Neuronal stem cell (in vitro differentiated cells): Measurements from ENCODE around the gene SMCHD1.

Experiments
- DNase-seq: peaks from one replicate; pipeline ENCODE4 v3.0.0-alpha.2; 2013; ENCODE audit warnings: low spot score
- H2AFZ ChIP-seq: one replicate; pipeline ENCODE4 v1.6.1; 2013; ENCODE audit warnings: mild to moderate bottlenecking, low read length, inconsistent platforms
- H2AK5ac ChIP-seq: 2 replicates; pipeline ENCODE4 v1.6.1; 2013; ENCODE audit warnings: low read depth, mild to moderate bottlenecking, inconsistent platforms, low read length, moderate library complexity, mixed read lengths
- H2BK120ac ChIP-seq: 2 replicates; pipeline ENCODE4 v1.6.1; 2013; ENCODE audit warnings: low read depth, mild to moderate bottlenecking, inconsistent platforms, low read length, moderate library complexity, mixed read lengths
- H2BK12ac ChIP-seq: one replicate; pipeline ENCODE4 v1.6.1; 2013; ENCODE audit warnings: low read length, inconsistent platforms
- H2BK15ac ChIP-seq: 2 replicates; pipeline ENCODE4 v1.6.1; 2013; ENCODE audit warnings: mild to moderate bottlenecking, low read length, inconsistent platforms, mixed read lengths
- H2BK5ac ChIP-seq: one replicate; pipeline ENCODE4 v1.6.1; 2013; ENCODE audit warnings: inconsistent platforms, mild to moderate bottlenecking, low read length, moderate library complexity
- H3K14ac ChIP-seq: one replicate; pipeline ENCODE4 v1.6.1; 2013; ENCODE audit warnings: low read length, inconsistent platforms
- H3K18ac ChIP-seq: 2 replicates; pipeline ENCODE4 v1.6.1; 2013; ENCODE audit warnings: low read length, inconsistent platforms
- H3K23ac ChIP-seq: 2 replicates; pipeline ENCODE4 v1.6.1; 2013; ENCODE audit warnings: low read depth, mild to moderate bottlenecking, mixed read lengths, low read length, inconsistent platforms; ENCODE audit not compliant: poor library complexity
- H3K27ac ChIP-seq: replicated peaks from 3 replicates; pipeline ENCODE4 v1.5.1; 2013; ENCODE audit warnings: low read length, inconsistent platforms
- H3K27me3 ChIP-seq, 3 experiments: 2 replicates each; pipeline ENCODE4 v1.6.1; 2013; ENCODE audit warnings: low read length in 3 of 3, mild to moderate bottlenecking in 2 of 3, inconsistent platforms in 1 of 3, low read depth in 1 of 3, mixed read lengths in 1 of 3, moderate library complexity in 1 of 3; ENCODE audit not compliant: control insufficient read depth in 3 of 3, insufficient read depth in 3 of 3
- H3K36me3 ChIP-seq, 2 donors: replicated peaks in 1 of 2; 2 replicates each; pipeline ENCODE4 v1.6.1; 2013; ENCODE audit warnings: low read length in 2 of 2; ENCODE audit not compliant: control insufficient read depth in 2 of 2, insufficient read depth in 2 of 2
- H3K4ac ChIP-seq: 2 replicates; pipeline ENCODE4 v1.6.1; 2013; ENCODE audit warnings: inconsistent platforms, mild to moderate bottlenecking, low read length, moderate library complexity
- H3K4me1 ChIP-seq, 2 donors: 1 replicate in 1 of 2; 2 replicates in 1 of 2; pipeline ENCODE4 v1.6.1; 2013; ENCODE audit warnings: low read length in 2 of 2, low read depth in 1 of 2; ENCODE audit not compliant: control insufficient read depth in 2 of 2, insufficient read depth in 1 of 2
- H3K4me2 ChIP-seq: one replicate; pipeline ENCODE4 v1.6.1; 2013; ENCODE audit warnings: mild to moderate bottlenecking, low read length, inconsistent platforms; ENCODE audit not compliant: insufficient read depth, poor library complexity, severe bottlenecking
- H3K4me3 ChIP-seq, 2 donors: 2 replicates each; pipeline ENCODE4 v1.5.1; 2013; ENCODE audit warnings: low read length in 2 of 2, mild to moderate bottlenecking in 2 of 2, inconsistent platforms in 1 of 2, moderate library complexity in 1 of 2
- H3K79me1 ChIP-seq: one replicate; pipeline ENCODE4 v1.6.1; 2013; ENCODE audit warnings: low read depth, mild to moderate bottlenecking, inconsistent platforms, low read length, moderate library complexity
- H3K9ac ChIP-seq: one replicate; pipeline ENCODE4 v1.6.1; 2013; ENCODE audit warnings: mild to moderate bottlenecking, low read depth, low read length, inconsistent platforms; ENCODE audit not compliant: poor library complexity
- H3K9me3 ChIP-seq, 2 donors: replicated peaks in 1 of 2; 2 replicates each; pipeline versions ENCODE3 to v1.6.1; 2013; ENCODE audit warnings: low read length in 2 of 2, mild to moderate bottlenecking in 2 of 2, inconsistent platforms in 1 of 2, low read depth in 1 of 2, mixed read lengths in 1 of 2, moderate library complexity in 1 of 2; ENCODE audit not compliant: control insufficient read depth in 2 of 2, insufficient read depth in 1 of 2
- H4K8ac ChIP-seq: one replicate; pipeline ENCODE4 v1.6.1; 2013; ENCODE audit warnings: low read depth, mild to moderate bottlenecking, inconsistent platforms, low read length, moderate library complexity
- H4K91ac ChIP-seq: one replicate; pipeline ENCODE4 v1.6.1; 2013; ENCODE audit warnings: low read length, low read depth, mild to moderate bottlenecking, inconsistent platforms; ENCODE audit not compliant: poor library complexity
- WGBS, 2 donors: extraction: QIAGEN DNeasy Blood & Tissue Kit; methylation state at CpG; one replicate each; pipeline ENCODE4 v1.1.7; 2013; ENCODE audit warnings: missing lambda C conversion rate in 2 of 2, mixed read lengths in 1 of 2; ENCODE audit not compliant: insufficient read length in 2 of 2, insufficient replicate concordance in 1 of 2; ENCODE audit errors: extremely low coverage in 2 of 2; 5-methylcytosine and 5-hydroxymethylcytosine counted together

SMCHD1 gene

DNA sequence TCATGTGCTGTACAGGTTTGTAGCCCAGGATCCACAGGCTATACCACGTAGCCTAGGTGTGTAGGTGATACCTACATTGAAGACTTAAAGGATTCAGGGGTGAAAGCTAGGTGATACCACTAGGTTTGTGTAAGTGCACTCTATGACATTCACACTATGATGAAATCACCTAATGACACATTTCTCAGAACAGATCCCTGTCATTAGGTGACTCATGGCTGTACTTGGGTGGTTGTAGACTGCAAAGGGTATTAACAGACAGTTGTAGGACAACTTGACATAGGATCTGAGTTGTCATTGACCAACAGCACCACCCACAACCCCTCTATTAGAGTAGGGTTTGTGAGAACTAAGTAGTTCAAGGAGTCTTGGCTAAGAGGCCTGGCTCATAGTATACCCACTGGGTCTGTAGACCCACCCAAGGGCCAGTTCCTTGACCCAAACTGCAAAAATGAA lies 27.7 kb upstream of the SMCHD1 start:
- Histone ChIP-seq H3K27me3 (no peaks in the 10 kb centered on the region), H3K18ac (no peak overlapping the region), H3K14ac (no peak overlapping the region), H2AK5ac (no peak overlapping the region), H3K23ac (no peak overlapping the region), H4K91ac (no peak overlapping the region), H2BK15ac (no peak overlapping the region), H2BK12ac (no peak overlapping the region), H4K8ac (no peak overlapping the region), H2AFZ (no peak overlapping the region), H3K9ac (no peak overlapping the region), H3K4me2 (no peak overlapping the region), H3K36me3 (no peaks in the 10 kb centered on the region), H3K4ac (no peak overlapping the region), H3K9me3 (no peaks in the 10 kb centered on the region), H3K4me3 (no peak overlapping the region), H3K27ac (no peak overlapping the region), H3K4me1 (no peaks in the 10 kb centered on the region), H2BK5ac (no peak overlapping the region), H3K79me1 (no peaks in the 10 kb centered on the region), H2BK120ac (no peak overlapping the region)
- no peak for DNase-seq
- WGBS, 2 donors = no CpG with 5 or more reads among the region's 1 CpG

DNA sequence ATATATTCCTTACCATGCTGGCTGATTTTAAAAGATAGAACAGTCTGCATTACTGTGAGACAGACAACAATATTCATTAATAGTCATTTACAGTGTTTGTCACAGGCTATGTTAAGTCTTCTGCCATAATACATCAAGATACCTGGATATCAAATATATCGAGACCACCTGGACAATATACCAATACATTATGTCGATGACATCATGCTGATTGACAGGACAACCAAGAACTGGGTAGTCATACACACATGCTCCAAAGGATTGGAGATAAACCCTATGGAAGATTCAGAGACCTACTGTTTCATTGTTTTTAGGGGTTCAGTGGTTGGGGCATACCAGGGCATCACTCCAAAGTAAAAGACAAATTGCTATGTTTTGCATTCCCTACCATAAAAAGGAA lies 26.5 kb upstream of the SMCHD1 start:
- Histone ChIP-seq H3K36me3 (no peaks in the 10 kb centered on the region), H2BK5ac (no peak overlapping the region), H3K14ac (no peak overlapping the region), H3K18ac (no peak overlapping the region), H2AK5ac (no peak overlapping the region), H3K4me1 (no peaks in the 10 kb centered on the region), H2AFZ (no peak overlapping the region), H2BK12ac (no peak overlapping the region), H2BK120ac (no peak overlapping the region), H3K4me2 (no peak overlapping the region), H3K23ac (no peak overlapping the region), H3K4ac (no peak overlapping the region), H4K91ac (no peak overlapping the region), H3K4me3 (no peak overlapping the region), H3K27ac (no peak overlapping the region), H3K9ac (no peak overlapping the region), H2BK15ac (no peak overlapping the region), H3K27me3 (no peaks in the 10 kb centered on the region), H4K8ac (no peak overlapping the region), H3K9me3 (no peaks in the 10 kb centered on the region), H3K79me1 (no peaks in the 10 kb centered on the region)
- no CpG with 5 or more reads among the region's 2 CpGs for WGBS, 2 donors
- DNase-seq = no peak

DNA sequence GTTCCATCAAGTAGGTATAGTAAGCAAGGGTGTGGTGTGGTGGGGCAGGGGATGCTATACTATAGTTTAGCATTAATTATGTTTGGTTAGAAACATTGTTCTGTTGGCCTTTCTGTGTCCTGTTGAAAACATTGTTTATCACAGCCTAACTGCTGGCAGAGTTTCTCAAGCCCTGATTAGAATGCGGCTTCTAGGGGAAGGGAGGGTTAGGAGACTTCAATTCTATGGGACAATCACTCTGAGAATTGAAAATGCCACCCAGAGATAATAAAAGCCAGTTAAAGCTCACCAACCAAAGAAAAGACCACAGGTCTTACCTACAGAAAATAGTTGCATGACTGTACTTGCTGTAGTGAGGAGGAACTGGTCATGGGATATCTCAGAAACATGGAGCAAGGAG lies 19.9 kb upstream of the SMCHD1 start:
- no peak overlapping the region for H3K4me3 ChIP-seq
- no peak overlapping the region for H2BK15ac ChIP-seq
- no peak overlapping the region for H2BK5ac ChIP-seq
- H3K36me3 ChIP-seq = no peaks in the 10 kb centered on the region
- H2BK12ac ChIP-seq = no peak overlapping the region
- H3K4me2 ChIP-seq = no peak overlapping the region
- WGBS, 2 donors = no CpG with 5 or more reads among the region's 1 CpG
- H3K23ac ChIP-seq = no peak overlapping the region
- H3K14ac ChIP-seq = no peak overlapping the region
- no peak overlapping the region for H3K27ac ChIP-seq
- no peak overlapping the region for H4K8ac ChIP-seq
- no peak overlapping the region for H2AFZ ChIP-seq
- H2BK120ac ChIP-seq = no peak overlapping the region
- H3K9me3 ChIP-seq = no peaks in the 10 kb centered on the region
- no peaks in the 10 kb centered on the region for H3K27me3 ChIP-seq
- H3K9ac ChIP-seq = no peak overlapping the region
- H2AK5ac ChIP-seq = no peak overlapping the region
- H4K91ac ChIP-seq = no peak overlapping the region
- DNase-seq = no peak
- H3K79me1 ChIP-seq = no peaks in the 10 kb centered on the region
- no peak overlapping the region for H3K4ac ChIP-seq
- no peak overlapping the region for H3K18ac ChIP-seq
- peaks cover 0 to 3% of the 10 kb centered on the region in 2 donors for H3K4me1 ChIP-seq

DNA sequence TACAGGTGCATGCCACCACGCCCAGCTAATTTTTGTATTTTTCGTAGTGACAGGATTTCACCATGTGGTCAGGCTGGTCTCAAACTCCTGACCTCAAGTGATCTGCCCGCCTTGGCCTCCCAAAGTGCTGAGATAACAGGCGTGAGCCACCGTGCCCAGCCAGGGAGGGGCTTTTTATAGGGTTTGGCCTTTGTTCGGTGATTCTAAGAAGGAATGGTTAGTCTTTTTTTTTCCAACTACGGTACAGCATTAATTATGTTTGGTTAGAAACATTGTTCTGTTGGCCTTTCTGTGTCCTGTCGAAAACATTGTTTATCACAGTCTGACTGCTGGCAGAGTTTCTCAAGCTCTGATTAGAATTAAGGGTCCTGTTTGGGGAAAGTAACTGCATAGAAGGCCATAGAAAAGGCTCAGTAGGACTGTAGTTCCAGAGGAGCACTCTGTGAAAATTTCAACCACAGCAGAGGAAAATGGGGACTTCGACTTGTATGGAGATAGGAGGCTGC lies 19.3 kb upstream of the SMCHD1 start:
- Histone ChIP-seq H2BK5ac (no peak overlapping the region), H3K4me1 (peaks cover 0 to 3% of the 10 kb centered on the region in 2 donors), H3K23ac (no peak overlapping the region), H3K9ac (no peak overlapping the region), H3K18ac (no peak overlapping the region), H3K14ac (no peak overlapping the region), H2BK12ac (no peak overlapping the region), H3K4me3 (no peak overlapping the region), H3K4ac (no peak overlapping the region), H2AFZ (peak overlapping the region; percentile 67), H2AK5ac (no peak overlapping the region), H3K27me3 (no peaks in the 10 kb centered on the region), H4K91ac (no peak overlapping the region), H3K9me3 (no peaks in the 10 kb centered on the region), H3K4me2 (no peak overlapping the region), H3K27ac (no peak overlapping the region), H4K8ac (no peak overlapping the region), H2BK15ac (no peak overlapping the region), H3K36me3 (no peaks in the 10 kb centered on the region), H3K79me1 (no peaks in the 10 kb centered on the region), H2BK120ac (no peak overlapping the region)
- DNase-seq = no peak
- no CpG with 5 or more reads among the region's 9 CpGs for WGBS, 2 donors
